Hepatocyte (in vitro differentiated cells): ENCODE results near the gene PI4KA. TPM values are rescaled to one million over a fixed set of nuclear protein-coding genes. Genes with fewer than 3 reads are reported as not detected.
"Not testable (repeated sequence)": the region's sequence is repeated elsewhere in the genome, so short reads cannot be mapped to it uniquely, and the experiment has no call there.

ENCODE experiments used
- DNase-seq: peaks from one replicate; pipeline ENCODE4 v3.0.0-alpha.2; 2016; ENCODE audit warnings: low spot score
- H2AFZ ChIP-seq: fragments of 200-600 bp; sonication (generic); 2 replicates; pipeline ENCODE4 v1.6.0; 2016; ENCODE audit warnings: antibody characterized with exemption, mild to moderate bottlenecking
- H3K27ac ChIP-seq: fragments of 200-600 bp; sonication (generic); 2 replicates; pipeline ENCODE4 v1.5.1; 2016; ENCODE audit warnings: mild to moderate bottlenecking
- H3K27me3 ChIP-seq: fragments of 200-600 bp; sonication (generic); 2 replicates; pipeline ENCODE4 v1.6.1; 2016
- H3K36me3 ChIP-seq: fragments of 200-600 bp; sonication (generic); replicated peaks from 2 replicates; pipeline ENCODE4 v1.5.1; 2016; ENCODE audit warnings: low read depth; ENCODE audit not compliant: insufficient read depth
- H3K4me1 ChIP-seq: fragments of 200-600 bp; sonication (generic); 2 replicates; pipeline ENCODE4 v1.5.1; 2016; ENCODE audit warnings: mild to moderate bottlenecking, moderate library complexity; ENCODE audit not compliant: insufficient read depth
- H3K4me2 ChIP-seq: fragments of 200-600 bp; sonication (generic); 2 replicates; pipeline ENCODE4 v1.6.0; 2016
- H3K4me3 ChIP-seq: fragments of 200-600 bp; sonication (generic); 2 replicates; pipeline ENCODE4 v1.5.1; 2016; ENCODE audit warnings: mild to moderate bottlenecking
- H3K79me2 ChIP-seq: fragments of 200-600 bp; sonication (generic); 2 replicates; pipeline ENCODE4 v1.6.0; 2017; ENCODE audit warnings: mild to moderate bottlenecking
- H3K9me2 ChIP-seq: fragments of 200-600 bp; sonication (generic); replicated peaks from 2 replicates; pipeline ENCODE4 v1.6.0; 2017; ENCODE audit warnings: mild to moderate bottlenecking; ENCODE audit not compliant: insufficient read depth
- H3K9me3 ChIP-seq: fragments of 200-600 bp; sonication (generic); 2 replicates; pipeline ENCODE4 v1.5.1; 2016; ENCODE audit warnings: low read depth, mild to moderate bottlenecking
- H4K20me1 ChIP-seq: fragments of 200-600 bp; sonication (generic); 2 replicates; pipeline ENCODE4 v1.6.0; 2016; ENCODE audit warnings: mild to moderate bottlenecking; ENCODE audit not compliant: insufficient read depth, poor library complexity, severe bottlenecking
- EZH2 ChIP-seq: fragments of 200-600 bp; sonication (generic); IDR thresholded peaks from 2 replicates; pipeline ENCODE4 v1.6.1; 2016; ENCODE audit warnings: antibody characterized with exemption, mild to moderate bottlenecking, borderline replicate concordance
- EZH2phosphoT487 ChIP-seq: fragments of 200-600 bp; sonication (generic); IDR thresholded peaks from one replicate; pipeline ENCODE4 v1.6.1; 2018; ENCODE audit warnings: antibody characterized with exemption, mild to moderate bottlenecking, low read depth, moderate library complexity; ENCODE audit not compliant: unreplicated experiment, severe bottlenecking
- WGBS: methylation state at CpG from one replicate; pipeline ENCODE4 v1.1.6; 2016; ENCODE audit warnings: low lambda C conversion rate; ENCODE audit errors: missing lambda C conversion rate; 5-methylcytosine and 5-hydroxymethylcytosine counted together
- polyA plus RNA-seq: library from polyadenylated mRNA; unstranded; fragments of >200 nt; fragmentation: Nextera tagmentation; extraction: Ambion mirVana; gene quantifications from 2 replicates; pipeline ENCODE4 v1.2.1, GENCODE V29; 2016
- total RNA-seq: library from RNA; depleted of rRNA; stranded (reverse); fragments of >200 nt; gene quantifications from 2 replicates; pipeline ENCODE4 v1.2.3, GENCODE V29; 2014
- TF ChIP-seq, protein P1 (sequence below): fragments of 200-600 bp; sonication (generic); IDR thresholded peaks from 2 replicates; pipeline ENCODE4 v1.5.1; 2016; ENCODE audit warnings: antibody characterized with exemption, mild to moderate bottlenecking; ENCODE audit not compliant: poor library complexity

The PI4KA gene
- total and polyA plus RNA-seq, 2 experiments from 2014 or later = 59.1 to 75.7 TPM

GRCh38 chr22:20839837-20840645 is 18.6 kb downstream of the PI4KA start:
- peaks cover 19% of the 10 kb centered on the region for H4K20me1 ChIP-seq
- no peaks in the 10 kb centered on the region for H3K36me3 ChIP-seq
- H3K9me3 ChIP-seq = no peaks in the 10 kb centered on the region
- 82% methylated on average over 3 of the region's 3 CpGs for WGBS
- DNase-seq = no peak
- peaks cover 12% of the 10 kb centered on the region for H3K4me1 ChIP-seq
- TF ChIP-seq, protein P1, sequence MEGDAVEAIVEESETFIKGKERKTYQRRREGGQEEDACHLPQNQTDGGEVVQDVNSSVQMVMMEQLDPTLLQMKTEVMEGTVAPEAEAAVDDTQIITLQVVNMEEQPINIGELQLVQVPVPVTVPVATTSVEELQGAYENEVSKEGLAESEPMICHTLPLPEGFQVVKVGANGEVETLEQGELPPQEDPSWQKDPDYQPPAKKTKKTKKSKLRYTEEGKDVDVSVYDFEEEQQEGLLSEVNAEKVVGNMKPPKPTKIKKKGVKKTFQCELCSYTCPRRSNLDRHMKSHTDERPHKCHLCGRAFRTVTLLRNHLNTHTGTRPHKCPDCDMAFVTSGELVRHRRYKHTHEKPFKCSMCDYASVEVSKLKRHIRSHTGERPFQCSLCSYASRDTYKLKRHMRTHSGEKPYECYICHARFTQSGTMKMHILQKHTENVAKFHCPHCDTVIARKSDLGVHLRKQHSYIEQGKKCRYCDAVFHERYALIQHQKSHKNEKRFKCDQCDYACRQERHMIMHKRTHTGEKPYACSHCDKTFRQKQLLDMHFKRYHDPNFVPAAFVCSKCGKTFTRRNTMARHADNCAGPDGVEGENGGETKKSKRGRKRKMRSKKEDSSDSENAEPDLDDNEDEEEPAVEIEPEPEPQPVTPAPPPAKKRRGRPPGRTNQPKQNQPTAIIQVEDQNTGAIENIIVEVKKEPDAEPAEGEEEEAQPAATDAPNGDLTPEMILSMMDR = no peak
- TF ChIP-seq EZH2 (no peak), EZH2phosphoT487 (no peak)
- no peaks in the 10 kb centered on the region for H3K9me2 ChIP-seq
- H2AFZ ChIP-seq = no peak overlapping the region
- H3K79me2 ChIP-seq = peaks cover 82% of the 10 kb centered on the region
- no peak overlapping the region for H3K4me2 ChIP-seq
- H3K27ac ChIP-seq = peak overlapping the region; percentile 65
- no peak overlapping the region for H3K4me3 ChIP-seq
- no peaks in the 10 kb centered on the region for H3K27me3 ChIP-seq

DNA sequence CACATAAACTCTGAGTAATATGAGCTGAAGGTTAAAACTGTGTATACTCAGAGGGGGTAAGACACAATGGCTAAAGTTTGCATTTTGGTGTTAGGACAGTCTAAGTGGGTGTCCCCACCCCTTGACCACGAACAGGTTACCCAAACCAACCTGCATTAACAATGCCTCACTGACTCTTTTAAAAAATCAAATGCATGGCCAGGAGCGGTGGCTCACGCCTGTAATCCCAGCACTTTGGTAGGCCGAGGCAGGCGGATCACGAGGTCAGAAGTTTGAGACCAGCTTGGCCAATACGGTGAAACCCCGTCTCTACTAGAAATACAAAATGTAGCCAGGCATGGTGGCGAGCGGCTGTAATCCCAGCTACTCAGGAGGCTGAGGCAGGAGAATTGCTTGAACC is 19.3 kb downstream of the PI4KA start:
- not testable (repeated sequence) for H3K4me2 ChIP-seq, H3K9me2 ChIP-seq, H3K36me3 ChIP-seq, H3K4me3 ChIP-seq, H3K9me3 ChIP-seq, H3K27ac ChIP-seq, H3K27me3 ChIP-seq, DNase-seq, H3K4me1 ChIP-seq, H2AFZ ChIP-seq
- Histone ChIP-seq H4K20me1 (peaks cover 17% of the 10 kb centered on the region), H3K79me2 (peaks cover 76% of the 10 kb centered on the region)
- 98% methylated on average over 10 of the region's 10 CpGs for WGBS

- peaks cover 60% of the 10 kb centered on the region for H3K79me2 ChIP-seq
- H2AFZ ChIP-seq = no peak overlapping the region
- WGBS = 100% methylated on average over 2 of the region's 2 CpGs
- H3K4me2 ChIP-seq = no peak overlapping the region
- no peaks in the 10 kb centered on the region for H3K4me1 ChIP-seq
- no peaks in the 10 kb centered on the region for H3K9me3 ChIP-seq
- no peaks in the 10 kb centered on the region for H3K9me2 ChIP-seq
- no peaks in the 10 kb centered on the region for H3K36me3 ChIP-seq
- no peak for DNase-seq
- H4K20me1 ChIP-seq = peaks cover 13% of the 10 kb centered on the region
- TF ChIP-seq EZH2phosphoT487 = no peak
- TF ChIP-seq, protein P1 = no peak
- TF ChIP-seq EZH2 = no peak
- no peaks in the 10 kb centered on the region for H3K27me3 ChIP-seq
- no peak overlapping the region for H3K27ac ChIP-seq
- H3K4me3 ChIP-seq = no peak overlapping the region
Measured at GRCh38 chr22:20836987-20837823, 21.4 kb downstream of the PI4KA start.

- Histone ChIP-seq H3K9me3 (no peaks in the 10 kb centered on the region), H3K4me3 (no peak overlapping the region), H3K36me3 (no peaks in the 10 kb centered on the region), H3K4me1 (no peaks in the 10 kb centered on the region), H3K9me2 (no peaks in the 10 kb centered on the region), H2AFZ (no peak overlapping the region), H3K27me3 (no peaks in the 10 kb centered on the region), H3K4me2 (no peak overlapping the region), H4K20me1 (peaks cover 5% of the 10 kb centered on the region), H3K79me2 (peaks cover 38% of the 10 kb centered on the region), H3K27ac (no peak overlapping the region)
- no peak for DNase-seq
- TF ChIP-seq, protein P1 = no peak
- TF ChIP-seq EZH2 (no peak), EZH2phosphoT487 (no peak)
- WGBS = 96% methylated on average over 3 of the region's 3 CpGs
Measured at GRCh38 chr22:20834725-20835124, 23.9 kb downstream of the PI4KA start.
